G401 (cell line): ENCODE results near the gene NHLRC4. TPM values are rescaled to one million over a fixed set of nuclear protein-coding genes. Genes with fewer than 3 reads are reported as not detected.

Experiments used
- DNase-seq: peaks from one replicate; pipeline ENCODE4 v3.0.0-alpha.2; 2015; ENCODE audit warnings: low spot score
- in situ Hi-C: cut with HindIII; loops from 2 replicates; pipeline ENCODE4 v1.10.0; 2016; ENCODE audit warnings: low sequenced_read_pairs, mixed read lengths
- total RNA-seq: library from RNA; depleted of rRNA; stranded (reverse); fragments of >200 nt; shearing (Covaris generic); gene quantifications from 2 replicates; pipeline ENCODE4 v1.2.3, GENCODE V29; 2014

The NHLRC4 gene
- total RNA-seq, 1 experiment from 2014 or later, result 2.7 TPM

DNA sequence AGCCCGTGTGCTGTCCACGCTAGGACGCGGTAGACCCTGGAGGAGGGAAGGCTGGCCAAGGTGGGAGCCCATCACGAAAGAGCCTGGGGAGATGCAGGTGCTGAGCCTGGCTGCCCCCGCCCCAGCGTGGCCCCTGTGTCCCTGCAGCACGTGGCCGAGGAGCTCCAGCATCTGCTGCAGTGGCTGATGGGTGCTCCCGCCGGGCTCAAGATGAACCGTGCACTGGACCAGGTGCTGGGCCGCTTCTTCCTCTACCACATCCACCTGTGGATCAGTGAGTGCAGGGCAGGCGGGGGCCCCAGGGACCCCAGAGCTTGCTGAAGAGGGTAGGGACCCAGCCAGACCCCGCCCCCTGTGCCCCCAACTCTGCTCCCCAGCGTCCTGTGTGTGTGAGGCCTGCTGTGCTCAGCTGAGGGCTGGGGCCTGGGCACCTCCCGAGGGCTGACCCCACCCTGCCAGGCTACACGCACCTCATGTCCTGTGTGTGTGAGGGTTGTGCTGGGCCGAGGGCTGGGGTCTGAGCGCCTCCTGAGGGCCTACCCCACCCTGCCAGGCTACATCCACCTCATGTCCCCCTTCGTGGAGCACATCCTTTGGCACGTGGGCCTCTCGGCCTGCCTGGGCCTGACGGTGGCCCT lies 11.5 kb downstream of the NHLRC4 start:
- no peak for DNase-seq
- in situ Hi-C loops, result no loop called here

DNA sequence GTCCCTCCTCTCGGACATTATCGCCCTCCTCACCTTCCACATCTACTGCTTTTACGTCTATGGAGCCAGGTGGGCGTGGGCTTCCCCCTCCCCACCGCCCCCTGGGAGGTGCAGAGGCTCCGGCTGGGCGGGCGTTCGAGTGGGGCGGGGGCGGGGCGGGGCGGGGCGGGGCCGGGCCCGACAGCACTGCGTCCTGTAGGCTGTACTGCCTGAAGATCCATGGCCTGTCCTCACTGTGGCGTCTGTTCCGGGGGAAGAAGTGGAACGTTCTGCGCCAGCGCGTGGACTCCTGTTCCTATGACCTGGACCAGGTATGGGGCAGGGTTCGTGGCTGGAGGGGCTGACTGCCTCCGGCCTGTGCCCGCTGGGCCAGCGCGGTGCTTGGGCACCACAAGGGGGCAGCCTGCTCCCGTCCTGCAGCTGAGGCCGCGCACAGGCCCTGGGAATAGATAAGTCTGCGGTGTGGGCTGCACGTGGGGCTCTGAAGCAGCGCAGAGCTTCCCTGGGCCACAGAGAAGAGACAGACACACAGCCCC lies 12.1 kb downstream of the NHLRC4 start:
- in situ Hi-C loops, result no loop called here
- DNase-seq, result peak; percentile 80

DNA sequence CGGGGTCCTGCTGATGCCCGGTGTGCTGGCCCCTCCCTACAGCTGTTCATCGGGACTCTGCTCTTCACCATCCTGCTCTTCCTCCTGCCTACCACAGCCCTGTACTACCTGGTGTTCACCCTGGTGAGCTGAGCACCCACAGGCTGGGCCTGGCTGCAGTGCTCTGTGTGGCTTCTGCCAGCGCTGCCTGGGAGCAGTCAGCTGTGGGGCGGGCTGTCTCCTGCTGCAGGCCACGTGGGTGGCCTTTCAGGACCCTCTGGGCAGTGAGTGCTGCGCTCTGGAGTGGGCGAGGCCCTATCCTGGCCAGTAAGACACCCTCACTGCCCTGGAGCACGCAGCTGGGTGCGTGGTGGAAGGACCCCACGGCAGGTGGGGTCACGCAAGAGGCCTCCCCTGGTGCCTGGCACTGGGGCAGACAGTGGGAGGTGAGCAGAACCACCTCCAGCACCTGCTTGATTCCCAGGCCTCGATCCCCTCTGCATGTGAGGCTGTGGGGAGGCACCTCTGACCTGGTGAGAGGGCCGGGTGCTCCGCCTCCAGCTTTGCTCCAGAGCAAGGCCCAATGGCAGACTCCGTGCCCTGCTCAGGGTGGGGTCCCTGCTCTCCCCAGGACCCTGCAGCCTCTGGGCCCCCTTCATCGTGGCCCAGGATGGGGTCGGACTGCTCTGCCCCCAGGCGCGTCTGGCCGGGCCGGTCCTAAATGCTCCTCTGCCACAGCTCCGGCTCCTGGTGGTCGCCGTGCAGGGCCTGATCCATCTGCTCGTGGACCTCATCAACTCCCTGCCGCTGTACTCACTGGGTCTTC lies 13.5 kb downstream of the NHLRC4 start:
- DNase-seq, result no peak
- in situ Hi-C loops, result no loop called here

DNA sequence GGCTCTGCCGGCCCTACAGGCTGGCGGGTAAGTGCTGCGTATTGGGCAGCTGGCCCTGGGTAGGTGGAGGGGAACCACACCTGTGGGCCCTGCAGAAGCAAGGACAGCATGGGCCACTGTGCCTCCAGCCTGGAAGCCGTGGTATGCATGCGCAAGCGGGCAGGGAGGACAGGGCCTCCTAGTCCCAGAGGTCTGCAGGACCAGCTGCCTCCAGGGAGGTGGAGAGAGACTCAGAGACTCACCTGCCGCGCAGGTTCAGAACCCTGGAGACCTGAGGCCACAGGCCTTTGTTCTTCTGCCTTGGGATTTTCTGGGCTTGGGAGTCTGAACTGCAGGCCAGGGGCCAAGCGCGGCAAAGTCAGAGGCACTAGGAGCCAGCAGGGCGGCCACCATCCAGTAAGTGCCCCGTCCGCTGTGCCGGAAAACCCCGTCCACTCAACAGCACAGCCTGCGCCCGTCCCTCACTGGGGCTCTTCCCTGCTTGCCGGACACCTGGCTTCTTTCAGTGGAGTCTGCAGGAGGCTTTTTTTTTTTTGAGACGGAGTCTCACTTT lies 14.2 kb downstream of the NHLRC4 start:
- in situ Hi-C loops, result no loop called here
- no peak for DNase-seq

DNA sequence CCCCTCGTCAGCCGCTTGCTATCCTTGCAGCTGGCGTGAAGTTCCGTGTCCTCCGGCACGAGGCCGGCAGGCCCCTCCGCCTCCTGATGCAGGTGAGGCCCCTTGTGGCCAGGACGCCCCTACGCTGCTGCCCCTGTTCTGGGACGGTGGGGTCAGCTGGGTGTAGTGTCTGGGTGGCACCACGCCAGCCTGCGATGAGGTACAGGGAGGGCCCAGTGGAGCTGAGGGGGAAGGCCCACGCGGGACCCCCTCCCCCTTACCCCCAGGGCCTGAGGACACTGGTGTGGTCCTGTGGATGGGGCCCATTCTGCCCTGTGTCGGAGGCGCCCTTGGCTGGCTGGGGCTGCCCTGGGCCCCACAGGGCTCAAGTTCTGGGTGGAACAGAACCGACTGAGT lies 15.4 kb downstream of the NHLRC4 start:
- DNase-seq, result no peak
- in situ Hi-C loops, result no loop called here

DNA sequence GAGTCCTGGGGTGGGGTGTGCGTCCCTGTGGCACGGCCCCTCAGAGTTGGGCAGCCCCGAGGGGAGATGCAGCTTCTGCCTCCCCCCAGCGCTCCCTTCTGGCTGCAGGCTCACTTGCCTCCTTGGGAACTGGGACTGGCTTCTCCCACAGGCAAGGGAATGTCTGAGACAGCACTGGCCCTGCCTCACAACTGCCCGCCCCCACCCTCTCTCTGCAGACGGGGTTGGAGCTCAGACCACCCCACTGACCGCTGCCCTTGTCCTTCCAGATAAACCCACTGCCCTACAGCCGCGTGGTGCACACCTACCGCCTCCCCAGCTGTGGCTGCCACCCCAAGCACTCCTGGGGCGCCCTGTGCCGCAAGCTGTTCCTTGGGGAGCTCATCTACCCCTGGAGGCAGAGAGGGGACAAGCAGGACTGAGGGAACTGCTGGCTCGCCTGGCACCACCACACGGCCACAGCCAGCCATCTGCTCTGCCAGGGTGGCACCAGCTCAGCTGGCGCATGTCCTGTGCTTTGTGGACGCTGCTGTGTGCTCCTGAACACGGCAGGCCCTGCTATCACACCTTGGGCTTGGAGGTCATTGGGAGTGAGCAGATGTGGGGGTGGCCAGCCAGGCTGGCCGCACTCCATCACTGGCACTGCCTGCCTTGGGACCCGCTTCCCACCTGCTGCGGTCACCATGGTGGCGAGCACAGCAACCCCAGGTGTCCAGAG lies 16.0 kb downstream of the NHLRC4 start:
- in situ Hi-C loops, result no loop called here
- DNase-seq, result peak; percentile 89

DNA sequence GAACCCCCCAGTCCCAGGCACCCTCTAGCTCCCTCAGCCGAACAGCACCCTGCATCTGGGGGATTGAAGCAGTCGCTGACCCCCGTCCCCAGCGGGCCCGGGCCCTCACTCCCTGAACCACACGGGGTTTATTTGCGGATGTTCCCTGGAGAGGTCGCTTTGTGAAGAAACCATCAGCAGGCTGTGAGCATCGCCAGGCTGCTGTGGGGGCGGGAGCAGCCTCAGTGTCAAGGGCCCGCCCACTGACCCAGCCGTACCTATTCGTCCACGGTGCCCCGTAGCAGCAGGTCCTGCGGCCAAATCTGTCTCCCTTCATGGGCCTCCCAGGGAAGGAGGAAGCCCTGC lies 16.6 kb downstream of the NHLRC4 start:
- DNase-seq, result no peak
- in situ Hi-C loops, result no loop called here

DNA sequence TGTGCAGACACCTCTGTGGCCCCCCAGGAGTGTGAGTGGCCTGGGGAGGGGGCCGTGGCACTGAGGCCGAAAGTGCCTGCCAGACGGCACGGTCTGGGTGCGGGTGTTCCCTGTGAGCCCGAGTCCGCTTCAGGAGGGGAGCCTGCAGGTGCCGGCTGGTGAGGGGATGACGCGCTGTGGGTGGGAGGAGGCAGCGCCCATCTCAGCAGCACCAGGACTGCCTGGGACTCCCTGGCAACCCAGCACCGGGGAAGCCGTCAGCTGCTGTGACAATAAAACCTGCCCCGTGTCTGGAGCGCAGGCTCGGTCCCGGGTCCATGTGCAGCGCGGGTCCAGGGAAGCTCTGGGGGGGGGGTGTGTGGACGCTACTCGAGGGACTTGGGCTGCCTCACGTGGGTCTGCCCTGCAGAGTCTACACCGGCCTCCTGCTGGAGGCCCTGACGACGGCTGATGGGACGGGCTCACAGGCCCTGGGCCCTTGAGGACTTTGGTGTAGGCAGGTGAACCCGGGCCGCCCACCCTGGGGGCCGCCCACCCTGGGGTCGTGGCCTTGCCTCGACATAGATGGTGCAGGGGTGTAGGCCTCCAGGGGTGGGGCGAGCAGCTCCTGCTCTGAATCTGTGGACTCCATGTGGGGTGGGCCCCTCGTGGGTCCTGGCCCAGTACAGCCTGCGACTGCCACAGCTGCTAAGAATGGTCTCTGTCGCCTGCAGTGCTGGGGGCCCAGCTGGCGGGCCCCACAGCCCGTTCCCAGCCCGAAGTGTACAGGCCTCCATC lies 17.2 kb downstream of the NHLRC4 start:
- DNase-seq, result no peak
- in situ Hi-C loops, result no loop called here

DNA sequence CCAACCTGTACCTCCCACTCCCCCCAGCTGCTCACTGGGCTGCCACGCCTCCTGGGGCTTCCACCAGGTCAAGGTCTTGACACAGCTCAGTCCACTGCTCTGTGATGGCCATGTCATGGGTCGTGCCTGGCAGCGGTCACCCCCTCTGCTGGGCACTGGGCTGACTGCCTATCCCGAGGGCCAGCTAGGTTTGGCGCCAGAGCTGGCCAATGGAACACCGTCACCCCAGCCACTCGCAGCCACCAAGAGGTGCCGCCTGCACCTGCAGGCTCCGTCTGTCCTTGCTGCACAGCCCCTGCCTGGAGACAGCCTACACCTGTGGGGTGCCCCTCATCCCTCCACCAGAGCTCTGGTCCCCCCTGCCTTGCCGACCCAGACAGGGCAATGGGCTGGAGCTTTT lies 18.5 kb downstream of the NHLRC4 start:
- in situ Hi-C loops, result no loop called here

DNA sequence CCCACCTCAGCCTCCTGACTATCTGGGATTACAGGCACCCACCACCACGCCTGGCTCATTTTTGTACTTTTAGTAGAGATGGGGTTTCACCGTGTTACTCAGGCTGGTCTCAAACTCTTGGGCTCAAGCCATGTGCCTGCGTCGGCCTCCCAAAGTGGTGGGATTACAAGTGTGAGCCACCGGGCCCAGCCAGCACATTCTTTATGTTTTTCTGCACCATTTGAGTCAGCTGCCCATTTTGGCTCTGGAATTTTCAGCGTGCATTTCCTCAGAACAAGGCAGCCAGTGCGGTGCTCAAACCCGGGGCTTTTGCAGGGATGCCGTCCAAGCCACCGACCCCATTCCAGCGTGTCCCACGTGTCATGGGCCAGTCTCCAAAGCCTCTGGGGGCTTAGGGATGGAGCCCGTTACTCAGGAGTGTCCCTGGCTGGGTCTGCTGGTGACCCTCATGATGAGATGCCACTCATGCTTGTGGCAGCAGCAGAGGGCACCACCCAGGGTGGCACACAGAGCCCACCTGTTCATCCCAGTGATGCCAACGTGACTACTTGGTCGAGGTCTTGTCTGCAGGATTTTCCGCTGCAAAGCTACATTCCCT lies 19.3 kb downstream of the NHLRC4 start:
- no peak for DNase-seq
- in situ Hi-C loops, result no loop called here

More for the DNA sequence above, 18.5 kb downstream of the NHLRC4 start:
- DNase-seq, result no peak

DNA sequence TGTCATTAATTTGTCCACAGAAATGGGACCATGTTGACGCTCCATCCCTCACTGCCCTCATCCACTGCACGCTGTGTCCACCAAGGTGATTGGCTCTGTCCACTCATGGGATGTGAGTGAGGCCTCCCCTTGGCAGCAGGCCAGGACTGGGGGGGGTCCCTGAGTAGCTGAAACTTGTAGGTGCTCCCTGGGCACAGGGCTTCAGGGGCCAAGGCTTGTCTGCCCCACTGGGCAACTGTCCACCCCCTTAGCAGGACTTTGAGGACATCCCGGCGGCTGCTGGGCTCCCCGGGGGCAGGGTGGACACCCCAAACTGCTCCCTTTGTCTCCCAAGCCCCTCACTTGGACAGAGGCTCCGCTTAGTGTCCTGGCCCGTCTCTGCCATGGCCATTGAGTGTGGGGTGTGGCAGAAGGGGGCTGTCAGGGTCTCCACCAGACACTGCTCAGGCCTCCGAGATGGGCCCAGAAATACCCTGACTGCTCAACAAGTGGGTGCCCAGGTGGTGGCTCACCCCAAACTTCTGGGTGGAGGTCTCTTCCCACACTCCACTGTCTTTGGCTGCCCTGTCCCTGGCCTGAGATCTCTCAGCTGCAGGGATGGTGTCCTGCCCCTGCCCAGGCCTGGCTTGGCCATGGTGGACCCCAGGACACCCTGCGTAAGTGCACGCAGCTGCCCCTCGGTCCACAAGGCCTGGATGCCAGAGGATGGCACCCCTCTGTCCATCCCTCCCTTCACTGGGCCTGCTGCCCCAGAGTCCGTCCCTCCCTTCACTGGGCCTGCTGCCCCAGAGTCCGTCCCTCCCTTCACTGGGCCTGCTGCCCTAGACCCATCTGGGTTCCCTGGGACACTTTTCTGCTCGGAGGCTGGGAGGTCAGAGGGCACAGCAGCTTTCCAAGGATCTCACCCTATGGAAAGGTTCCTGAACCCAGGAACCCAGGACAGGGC lies 20.1 kb downstream of the NHLRC4 start:
- in situ Hi-C loops, result no loop called here
- no peak for DNase-seq

DNA sequence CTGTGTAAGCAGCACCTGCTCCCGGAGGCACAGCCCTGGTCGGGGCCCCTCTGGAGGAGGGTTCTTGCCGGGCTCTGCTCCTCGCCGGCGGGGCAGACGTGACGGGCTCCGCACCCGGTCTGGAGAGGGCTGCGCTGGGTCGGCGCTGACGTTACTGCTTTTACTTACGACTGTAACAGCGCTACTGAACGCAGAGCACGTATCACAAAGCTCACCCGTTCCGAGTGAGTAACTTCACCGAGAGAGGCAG lies 21.8 kb downstream of the NHLRC4 start:
- no peak for DNase-seq
- in situ Hi-C loops, result no loop called here

DNA sequence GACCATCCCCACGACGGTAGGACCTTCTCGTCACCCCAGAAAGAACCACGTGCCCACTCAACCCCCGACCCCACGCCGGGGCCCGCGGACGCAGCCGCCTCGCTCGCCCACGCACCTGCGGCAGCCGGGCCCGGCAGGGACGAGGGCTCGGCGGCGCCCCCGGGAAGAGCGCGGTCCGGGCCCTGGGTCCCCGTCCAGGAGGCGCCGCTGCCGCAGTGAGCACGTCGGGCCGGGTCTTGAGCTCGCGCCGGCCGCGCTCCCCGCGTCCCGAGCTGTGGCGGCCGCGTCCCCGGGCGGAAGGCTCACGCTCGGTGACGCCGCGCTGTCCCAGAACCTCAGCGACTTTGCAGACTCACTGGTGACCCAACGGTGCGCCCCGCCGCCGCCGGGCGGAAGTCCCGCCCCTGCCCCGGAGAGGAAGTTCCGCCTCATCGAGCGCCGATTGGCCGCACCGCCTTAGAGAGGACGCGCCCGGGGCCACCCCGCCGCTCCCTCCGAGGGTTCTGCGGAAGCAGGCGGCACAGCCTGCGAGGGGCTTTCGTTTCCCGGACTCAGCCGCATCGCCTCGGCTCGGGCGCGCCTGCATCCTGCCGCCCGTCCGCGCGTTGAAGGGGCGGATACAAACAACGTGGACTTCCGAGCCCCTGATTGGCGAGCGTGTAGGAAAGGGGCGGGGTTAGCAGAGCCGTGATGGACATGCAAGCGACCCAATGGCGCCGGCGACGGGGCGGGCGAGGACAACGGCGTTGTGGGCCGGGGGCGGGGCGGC lies 22.3 kb downstream of the NHLRC4 start:
- peak; percentile 97 for DNase-seq
- in situ Hi-C loops, result no loop called here

DNA sequence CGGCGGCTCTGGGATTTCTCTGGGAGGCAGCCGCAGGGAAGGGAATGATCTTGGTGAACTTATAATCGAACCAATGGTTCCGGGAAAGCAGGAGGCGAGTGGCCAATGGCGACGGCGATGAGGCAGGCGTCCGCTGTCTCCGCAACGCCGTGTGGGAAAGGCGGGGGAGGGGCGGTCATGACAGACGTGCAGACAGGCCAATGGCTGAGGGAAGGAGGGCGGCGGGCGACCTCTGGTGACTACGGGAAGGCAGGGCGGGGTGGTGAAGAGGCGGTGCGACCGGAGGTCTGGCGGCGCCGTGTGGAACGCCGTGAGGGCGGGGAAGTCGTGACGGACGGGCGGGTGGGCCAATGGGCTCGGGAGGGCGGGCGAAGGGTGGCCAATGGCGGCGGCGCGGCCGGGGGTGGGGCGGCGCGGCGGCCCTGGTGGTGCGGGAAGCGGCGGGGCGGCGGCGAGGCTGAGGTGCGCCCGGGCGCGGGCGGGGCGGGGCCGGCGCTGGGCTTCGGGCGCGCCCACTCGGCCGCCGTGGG lies 22.9 kb downstream of the NHLRC4 start, which contains the start of gene RAB40C:
RAB40C (plus strand) TSS at position 409 of the 530 bp plus-strand sequence. CDS start 226 bp downstream, outside the sequence.
- in situ Hi-C loops, result no loop called here

DNA sequence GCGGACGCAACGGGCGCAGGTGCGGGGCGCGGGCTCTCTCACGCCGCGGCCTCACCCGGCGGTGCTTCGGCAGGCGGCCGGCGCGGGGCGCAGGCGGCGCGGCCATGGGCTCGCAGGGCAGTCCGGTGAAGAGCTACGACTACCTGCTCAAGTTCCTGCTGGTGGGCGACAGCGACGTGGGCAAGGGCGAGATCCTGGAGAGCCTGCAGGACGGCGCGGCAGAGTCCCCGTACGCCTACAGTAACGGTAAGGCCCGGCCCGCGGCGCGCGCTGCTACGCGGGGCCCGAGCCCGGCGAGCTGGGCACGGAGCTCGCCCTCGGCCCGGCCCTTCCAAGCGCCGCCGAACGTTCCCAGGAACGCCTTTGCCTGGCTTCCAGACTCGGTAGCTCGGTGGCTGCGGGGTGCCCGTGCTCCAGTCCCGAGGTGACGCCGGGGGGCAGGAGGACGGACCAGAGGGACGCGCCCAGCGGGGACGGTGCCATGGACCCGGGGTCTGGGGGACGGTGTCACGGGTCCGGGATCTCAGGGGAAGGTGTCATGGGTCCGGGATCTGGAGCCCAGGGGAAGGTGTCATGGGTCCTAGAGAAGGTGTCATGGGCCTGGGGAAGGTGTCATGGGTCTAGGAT lies 23.5 kb downstream of the NHLRC4 start:
- in situ Hi-C loops, result no loop called here
- no peak for DNase-seq

More for the DNA sequence above, 22.9 kb downstream of the NHLRC4 start, which contains the start of gene RAB40C:
- peak; percentile 99 for DNase-seq

DNA sequence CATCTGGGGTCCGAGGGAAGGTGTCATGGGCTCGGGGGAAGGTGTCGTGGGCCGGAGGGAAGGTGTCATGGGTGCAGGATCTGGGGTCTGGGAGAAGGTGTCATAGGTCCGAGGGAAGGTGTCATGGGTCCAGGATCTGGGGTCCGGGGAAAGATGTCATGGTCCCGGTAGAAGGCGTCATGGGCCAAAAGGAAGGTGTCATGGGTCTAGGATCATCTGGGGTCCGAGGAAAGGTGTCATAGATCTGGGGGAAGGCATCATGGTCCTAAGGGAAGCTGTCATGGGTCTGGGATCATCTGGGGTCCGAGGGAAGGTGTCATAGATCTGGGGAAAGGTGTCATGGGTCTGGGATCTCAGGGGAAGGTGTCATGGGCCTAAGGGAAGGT lies 24.0 kb downstream of the NHLRC4 start:
- DNase-seq, result no peak
- in situ Hi-C loops, result no loop called here
